ENCODE measurements around the gene PLEKHM3. TPM values are rescaled to one million over a fixed set of nuclear protein-coding genes. Genes with fewer than 3 reads are reported as not detected.

Gene PLEKHM3
- total and polyA plus RNA-seq, 2 of the 13 experiments (the other 11 are each of a cell fraction or from before 2014, with no cell fraction given) = 4.5 to 4.7 TPM

DNA sequence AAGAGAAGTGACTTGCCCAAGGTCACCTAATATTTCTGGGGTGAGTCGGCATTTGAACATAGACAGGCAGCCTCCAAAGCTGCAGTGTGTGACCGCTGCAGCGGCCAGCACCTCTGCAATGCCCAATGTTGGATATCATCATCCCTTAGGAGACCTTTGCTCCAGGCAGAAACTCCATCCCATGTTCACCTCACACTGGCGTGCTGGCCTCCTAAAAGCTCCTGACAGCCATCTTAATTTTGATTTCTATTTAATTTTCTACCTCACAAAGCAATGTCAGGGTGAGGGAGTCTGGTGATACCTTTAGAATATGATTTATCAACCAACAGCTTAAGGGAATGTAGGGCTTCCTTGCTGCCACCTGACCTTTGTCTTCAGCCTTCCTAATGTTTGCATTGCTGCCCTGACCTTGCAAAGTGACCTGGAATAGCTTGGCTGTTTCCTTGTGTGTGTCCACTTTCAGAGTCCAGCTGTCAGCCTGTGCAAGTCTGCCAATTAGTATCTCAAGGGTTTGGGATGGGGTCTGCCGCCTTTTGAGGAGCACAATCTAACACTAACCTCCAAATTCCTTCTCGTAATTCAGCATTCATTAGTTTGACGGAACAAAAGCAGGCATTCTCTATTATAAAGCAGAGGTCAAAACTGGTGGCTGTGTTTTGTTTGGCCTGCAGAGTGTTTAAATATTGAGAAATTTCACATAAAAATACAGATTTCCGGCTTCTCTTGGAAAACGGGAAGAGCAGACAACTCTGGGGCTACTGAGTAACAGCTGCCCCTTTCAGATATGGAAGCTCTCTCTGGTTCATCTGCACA is 127.6 kb downstream of the PLEKHM3 start (continued):
- TF ChIP-seq NFIB (CRISPR knock-in tag; IDR thresholded peaks at IDR 0.05; ENCODE audit: borderline replicate concordance) = no peak
- 0 out of 2 replicates have a peak, but pooled peaks have one; percentile 54 for TF ChIP-seq ZNF766 (CRISPR knock-in tag; IDR thresholded peaks at IDR 0.05; ENCODE audit: borderline replicate concordance)
- TF ChIP-seq, protein P1, sequence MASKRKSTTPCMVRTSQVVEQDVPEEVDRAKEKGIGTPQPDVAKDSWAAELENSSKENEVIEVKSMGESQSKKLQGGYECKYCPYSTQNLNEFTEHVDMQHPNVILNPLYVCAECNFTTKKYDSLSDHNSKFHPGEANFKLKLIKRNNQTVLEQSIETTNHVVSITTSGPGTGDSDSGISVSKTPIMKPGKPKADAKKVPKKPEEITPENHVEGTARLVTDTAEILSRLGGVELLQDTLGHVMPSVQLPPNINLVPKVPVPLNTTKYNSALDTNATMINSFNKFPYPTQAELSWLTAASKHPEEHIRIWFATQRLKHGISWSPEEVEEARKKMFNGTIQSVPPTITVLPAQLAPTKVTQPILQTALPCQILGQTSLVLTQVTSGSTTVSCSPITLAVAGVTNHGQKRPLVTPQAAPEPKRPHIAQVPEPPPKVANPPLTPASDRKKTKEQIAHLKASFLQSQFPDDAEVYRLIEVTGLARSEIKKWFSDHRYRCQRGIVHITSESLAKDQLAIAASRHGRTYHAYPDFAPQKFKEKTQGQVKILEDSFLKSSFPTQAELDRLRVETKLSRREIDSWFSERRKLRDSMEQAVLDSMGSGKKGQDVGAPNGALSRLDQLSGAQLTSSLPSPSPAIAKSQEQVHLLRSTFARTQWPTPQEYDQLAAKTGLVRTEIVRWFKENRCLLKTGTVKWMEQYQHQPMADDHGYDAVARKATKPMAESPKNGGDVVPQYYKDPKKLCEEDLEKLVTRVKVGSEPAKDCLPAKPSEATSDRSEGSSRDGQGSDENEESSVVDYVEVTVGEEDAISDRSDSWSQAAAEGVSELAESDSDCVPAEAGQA (IDR thresholded peaks at IDR 0.05; ENCODE audit: low read depth) = no peak
- TF ChIP-seq, protein P1 (CRISPR knock-in tag; IDR thresholded peaks at IDR 0.05; ENCODE audit: borderline replicate concordance) = no peak
- TF ChIP-seq, protein P2, sequence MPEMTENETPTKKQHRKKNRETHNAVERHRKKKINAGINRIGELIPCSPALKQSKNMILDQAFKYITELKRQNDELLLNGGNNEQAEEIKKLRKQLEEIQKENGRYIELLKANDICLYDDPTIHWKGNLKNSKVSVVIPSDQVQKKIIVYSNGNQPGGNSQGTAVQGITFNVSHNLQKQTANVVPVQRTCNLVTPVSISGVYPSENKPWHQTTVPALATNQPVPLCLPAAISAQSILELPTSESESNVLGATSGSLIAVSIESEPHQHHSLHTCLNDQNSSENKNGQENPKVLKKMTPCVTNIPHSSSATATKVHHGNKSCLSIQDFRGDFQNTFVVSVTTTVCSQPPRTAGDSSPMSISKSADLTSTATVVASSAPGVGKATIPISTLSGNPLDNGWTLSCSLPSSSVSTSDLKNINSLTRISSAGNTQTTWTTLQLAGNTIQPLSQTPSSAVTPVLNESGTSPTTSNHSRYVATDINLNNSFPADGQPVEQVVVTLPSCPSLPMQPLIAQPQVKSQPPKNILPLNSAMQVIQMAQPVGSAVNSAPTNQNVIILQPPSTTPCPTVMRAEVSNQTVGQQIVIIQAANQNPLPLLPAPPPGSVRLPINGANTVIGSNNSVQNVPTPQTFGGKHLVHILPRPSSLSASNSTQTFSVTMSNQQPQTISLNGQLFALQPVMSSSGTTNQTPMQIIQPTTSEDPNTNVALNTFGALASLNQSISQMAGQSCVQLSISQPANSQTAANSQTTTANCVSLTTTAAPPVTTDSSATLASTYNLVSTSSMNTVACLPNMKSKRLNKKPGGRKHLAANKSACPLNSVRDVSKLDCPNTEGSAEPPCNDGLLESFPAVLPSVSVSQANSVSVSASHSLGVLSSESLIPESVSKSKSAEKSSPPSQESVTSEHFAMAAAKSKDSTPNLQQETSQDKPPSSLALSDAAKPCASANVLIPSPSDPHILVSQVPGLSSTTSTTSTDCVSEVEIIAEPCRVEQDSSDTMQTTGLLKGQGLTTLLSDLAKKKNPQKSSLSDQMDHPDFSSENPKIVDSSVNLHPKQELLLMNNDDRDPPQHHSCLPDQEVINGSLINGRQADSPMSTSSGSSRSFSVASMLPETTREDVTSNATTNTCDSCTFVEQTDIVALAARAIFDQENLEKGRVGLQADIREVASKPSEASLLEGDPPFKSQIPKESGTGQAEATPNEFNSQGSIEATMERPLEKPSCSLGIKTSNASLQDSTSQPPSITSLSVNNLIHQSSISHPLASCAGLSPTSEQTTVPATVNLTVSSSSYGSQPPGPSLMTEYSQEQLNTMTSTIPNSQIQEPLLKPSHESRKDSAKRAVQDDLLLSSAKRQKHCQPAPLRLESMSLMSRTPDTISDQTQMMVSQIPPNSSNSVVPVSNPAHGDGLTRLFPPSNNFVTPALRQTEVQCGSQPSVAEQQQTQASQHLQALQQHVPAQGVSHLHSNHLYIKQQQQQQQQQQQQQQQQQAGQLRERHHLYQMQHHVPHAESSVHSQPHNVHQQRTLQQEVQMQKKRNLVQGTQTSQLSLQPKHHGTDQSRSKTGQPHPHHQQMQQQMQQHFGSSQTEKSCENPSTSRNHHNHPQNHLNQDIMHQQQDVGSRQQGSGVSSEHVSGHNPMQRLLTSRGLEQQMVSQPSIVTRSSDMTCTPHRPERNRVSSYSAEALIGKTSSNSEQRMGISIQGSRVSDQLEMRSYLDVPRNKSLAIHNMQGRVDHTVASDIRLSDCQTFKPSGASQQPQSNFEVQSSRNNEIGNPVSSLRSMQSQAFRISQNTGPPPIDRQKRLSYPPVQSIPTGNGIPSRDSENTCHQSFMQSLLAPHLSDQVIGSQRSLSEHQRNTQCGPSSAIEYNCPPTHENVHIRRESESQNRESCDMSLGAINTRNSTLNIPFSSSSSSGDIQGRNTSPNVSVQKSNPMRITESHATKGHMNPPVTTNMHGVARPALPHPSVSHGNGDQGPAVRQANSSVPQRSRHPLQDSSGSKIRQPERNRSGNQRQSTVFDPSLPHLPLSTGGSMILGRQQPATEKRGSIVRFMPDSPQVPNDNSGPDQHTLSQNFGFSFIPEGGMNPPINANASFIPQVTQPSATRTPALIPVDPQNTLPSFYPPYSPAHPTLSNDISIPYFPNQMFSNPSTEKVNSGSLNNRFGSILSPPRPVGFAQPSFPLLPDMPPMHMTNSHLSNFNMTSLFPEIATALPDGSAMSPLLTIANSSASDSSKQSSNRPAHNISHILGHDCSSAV (CRISPR knock-in tag; IDR thresholded peaks at IDR 0.05; ENCODE audit: borderline replicate concordance) = no peak
- no peak for TF ChIP-seq ZNF550 (CRISPR knock-in tag; IDR thresholded peaks at IDR 0.05; ENCODE audit: borderline replicate concordance)
- TF ChIP-seq MEIS1 (CRISPR knock-in tag; IDR thresholded peaks at IDR 0.05; ENCODE audit: borderline replicate concordance) = peak; percentile 78; the same call in 1 of the 2 replicates
- TF ChIP-seq ZFP36L2 (CRISPR knock-in tag; IDR thresholded peaks at IDR 0.05) = no peak
- TF ChIP-seq, protein P3, sequence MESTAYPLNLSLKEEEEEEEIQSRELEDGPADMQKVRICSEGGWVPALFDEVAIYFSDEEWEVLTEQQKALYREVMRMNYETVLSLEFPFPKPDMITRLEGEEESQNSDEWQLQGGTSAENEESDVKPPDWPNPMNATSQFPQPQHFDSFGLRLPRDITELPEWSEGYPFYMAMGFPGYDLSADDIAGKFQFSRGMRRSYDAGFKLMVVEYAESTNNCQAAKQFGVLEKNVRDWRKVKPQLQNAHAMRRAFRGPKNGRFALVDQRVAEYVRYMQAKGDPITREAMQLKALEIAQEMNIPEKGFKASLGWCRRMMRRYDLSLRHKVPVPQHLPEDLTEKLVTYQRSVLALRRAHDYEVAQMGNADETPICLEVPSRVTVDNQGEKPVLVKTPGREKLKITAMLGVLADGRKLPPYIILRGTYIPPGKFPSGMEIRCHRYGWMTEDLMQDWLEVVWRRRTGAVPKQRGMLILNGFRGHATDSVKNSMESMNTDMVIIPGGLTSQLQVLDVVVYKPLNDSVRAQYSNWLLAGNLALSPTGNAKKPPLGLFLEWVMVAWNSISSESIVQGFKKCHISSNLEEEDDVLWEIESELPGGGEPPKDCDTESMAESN (CRISPR knock-in tag; conservative IDR thresholded peaks at IDR 0.05) = peak; percentile 86; the same call in 1 of the 2 replicates
- peak; percentile 24 for TF ChIP-seq PHF5A (CRISPR knock-in tag; IDR thresholded peaks at IDR 0.05; ENCODE audit: low read depth, unreplicated experiment)
- no peak for TF ChIP-seq AKAP8 (CRISPR knock-in tag; IDR thresholded peaks at IDR 0.05)
- TF ChIP-seq PAWR (CRISPR knock-in tag; IDR thresholded peaks at IDR 0.05; ENCODE audit: borderline replicate concordance) = 0 out of 2 replicates have a peak, but pooled peaks have one; percentile 39

Data from HepG2 (cell line).